ENCODE data around the gene ANXA3. TPM values are rescaled to one million over a fixed set of nuclear protein-coding genes. Genes with fewer than 3 reads are reported as not detected.

ANXA3 gene
- polyA plus RNA-seq, 1 of the 3 experiments (the other 2 are of a cell fraction), result 13.8 TPM

DNA sequence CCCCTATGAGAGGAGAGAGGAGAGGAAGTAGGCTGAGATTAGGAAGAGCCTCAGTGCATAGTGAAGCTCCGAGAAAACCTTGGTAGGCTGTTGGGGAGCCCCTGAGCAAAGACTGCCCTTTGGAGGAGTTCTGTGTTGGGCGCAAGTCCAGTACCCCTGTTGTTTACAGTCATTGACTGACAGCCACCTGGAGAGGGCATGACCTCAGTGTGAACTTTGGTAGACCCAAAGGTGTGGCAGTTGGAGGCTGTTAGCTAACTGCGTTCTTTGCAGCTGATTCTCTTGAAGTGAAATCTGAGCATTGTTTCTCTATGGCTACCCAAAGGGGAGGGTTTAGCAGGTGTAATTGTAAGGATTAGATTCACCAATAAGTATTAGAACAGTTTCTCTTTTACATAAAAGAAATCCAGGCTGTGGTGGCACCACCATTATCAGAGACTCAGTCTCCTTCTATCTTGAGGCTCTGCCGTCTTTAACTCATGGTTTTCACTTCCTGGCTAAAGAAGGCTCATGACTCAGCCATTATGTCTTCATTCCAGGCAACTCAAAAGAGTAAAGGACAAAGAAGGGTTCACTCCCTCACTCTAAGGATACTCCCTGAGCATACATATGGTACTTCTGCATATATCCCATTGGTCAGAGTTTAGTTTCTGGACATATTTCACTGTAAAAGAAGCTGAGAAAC is 33.4 kb downstream of the ANXA3 start:
- no peaks in the 10 kb centered on the region for H3K79me2 ChIP-seq (ENCODE audit: insufficient read depth)

DNA sequence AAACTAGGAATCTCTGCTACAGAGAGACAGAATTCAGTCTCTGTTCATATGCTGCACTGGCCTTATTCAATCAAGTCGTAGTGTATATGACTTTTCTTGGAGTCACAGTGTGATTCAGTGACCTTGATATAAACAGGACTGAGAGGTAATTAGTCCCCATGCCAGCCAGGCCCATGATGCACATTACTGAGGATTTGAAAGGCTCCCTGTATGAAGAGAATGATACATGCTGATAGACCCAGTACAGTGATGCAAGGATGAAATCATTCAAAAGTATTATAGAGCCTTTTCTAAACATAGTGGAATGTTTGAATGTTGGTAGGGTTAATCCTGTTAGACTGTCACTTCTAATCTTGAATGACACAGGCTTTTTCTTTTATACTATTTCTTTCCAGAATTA is 34.1 kb downstream of the ANXA3 start:
- ChIA-PET CTCF (no interaction called here), POLR2A (no interaction called here)
- H3K79me2 ChIP-seq (ENCODE audit: insufficient read depth), result no peaks in the 10 kb centered on the region
- WGBS (ENCODE audit: low lambda C conversion rate), result 0% methylated on average over 1 of the region's 1 CpG
- no peak overlapping the region for H3K4me3 ChIP-seq (ENCODE audit: low read depth in 2 of 2, low read length in 1 of 2)
- no peaks in the 10 kb centered on the region for H3K9me2 ChIP-seq
- H3K36me3 ChIP-seq (replicated peaks in 1 of 2; ENCODE audit: control insufficient read depth in 1 of 2, insufficient read depth in 2 of 2, low read length in 1 of 2), result peaks cover 0 to 4% of the 10 kb centered on the region in 2 experiments
- H4K20me1 ChIP-seq (ENCODE audit: insufficient read depth), result no peaks in the 10 kb centered on the region
- H3K27me3 ChIP-seq (ENCODE audit: insufficient read depth), result no peaks in the 10 kb centered on the region
- 0 out of 4 replicates have a peak, but pooled peaks cover 0 to 5% of the 10 kb centered on the region in 2 experiments for H3K4me1 ChIP-seq (ENCODE audit: control insufficient read depth in 1 of 2, insufficient read depth in 2 of 2, low read depth in 1 of 2, low read length in 1 of 2)
- H3K9ac ChIP-seq, result no peak overlapping the region
- H2AFZ ChIP-seq (ENCODE audit: low read depth), result no peak overlapping the region
- no peak overlapping the region for H3K4me2 ChIP-seq
- DNase-seq, result no peak
- H3K27ac ChIP-seq (ENCODE audit: low read depth in 2 of 2, low read length in 1 of 2), result no peak overlapping the region; a peak in 1 of 4 replicates
- H3F3A ChIP-seq (replicated peaks; ENCODE audit: insufficient read depth), result peaks cover 4% of the 10 kb centered on the region
- no peaks in the 10 kb centered on the region for H3K9me3 ChIP-seq
- TF ChIP-seq TEAD4 (IDR thresholded peaks at IDR 0.05; ENCODE audit: borderline replicate concordance, insufficient read depth), result no peak
- no peak for TF ChIP-seq MXI1 (IDR thresholded peaks at IDR 0.05; ENCODE audit: low read depth, low read length)
- TF ChIP-seq RFX5 (IDR thresholded peaks at IDR 0.05; ENCODE audit: low read length), result no peak
- no peak for TF ChIP-seq SIN3A (IDR thresholded peaks at IDR 0.05; ENCODE audit: borderline replicate concordance, low read depth, low read length)
- TF ChIP-seq, protein P1, sequence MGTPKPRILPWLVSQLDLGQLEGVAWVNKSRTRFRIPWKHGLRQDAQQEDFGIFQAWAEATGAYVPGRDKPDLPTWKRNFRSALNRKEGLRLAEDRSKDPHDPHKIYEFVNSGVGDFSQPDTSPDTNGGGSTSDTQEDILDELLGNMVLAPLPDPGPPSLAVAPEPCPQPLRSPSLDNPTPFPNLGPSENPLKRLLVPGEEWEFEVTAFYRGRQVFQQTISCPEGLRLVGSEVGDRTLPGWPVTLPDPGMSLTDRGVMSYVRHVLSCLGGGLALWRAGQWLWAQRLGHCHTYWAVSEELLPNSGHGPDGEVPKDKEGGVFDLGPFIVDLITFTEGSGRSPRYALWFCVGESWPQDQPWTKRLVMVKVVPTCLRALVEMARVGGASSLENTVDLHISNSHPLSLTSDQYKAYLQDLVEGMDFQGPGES (IDR thresholded peaks at IDR 0.05; ENCODE audit: low read depth, low read length), result no peak
- no peak for TF ChIP-seq FOSL2 (IDR thresholded peaks at IDR 0.05; ENCODE audit: borderline replicate concordance, low read depth)
- TF ChIP-seq MEF2A (IDR thresholded peaks at IDR 0.05; ENCODE audit: borderline replicate concordance, low read depth), result no peak
- no peak for TF ChIP-seq RXRA (IDR thresholded peaks at IDR 0.05; ENCODE audit: borderline replicate concordance, low read depth)
- no peak for TF ChIP-seq POLR2AphosphoS5 (IDR thresholded peaks at IDR 0.05; ENCODE audit: low read depth, low read length)
- no peak for TF ChIP-seq EZH2phosphoT487 (IDR thresholded peaks at IDR 0.05; ENCODE audit: borderline replicate concordance, low read depth)
- no peak for TF ChIP-seq RAD21 (IDR thresholded peaks at IDR 0.05; ENCODE audit: low read length)
- no peak for TF ChIP-seq EP300 (IDR thresholded peaks at IDR 0.05; ENCODE audit: borderline replicate concordance in 1 of 2, low read depth in 1 of 2, low read length in 1 of 2)
- TF ChIP-seq, protein P2, sequence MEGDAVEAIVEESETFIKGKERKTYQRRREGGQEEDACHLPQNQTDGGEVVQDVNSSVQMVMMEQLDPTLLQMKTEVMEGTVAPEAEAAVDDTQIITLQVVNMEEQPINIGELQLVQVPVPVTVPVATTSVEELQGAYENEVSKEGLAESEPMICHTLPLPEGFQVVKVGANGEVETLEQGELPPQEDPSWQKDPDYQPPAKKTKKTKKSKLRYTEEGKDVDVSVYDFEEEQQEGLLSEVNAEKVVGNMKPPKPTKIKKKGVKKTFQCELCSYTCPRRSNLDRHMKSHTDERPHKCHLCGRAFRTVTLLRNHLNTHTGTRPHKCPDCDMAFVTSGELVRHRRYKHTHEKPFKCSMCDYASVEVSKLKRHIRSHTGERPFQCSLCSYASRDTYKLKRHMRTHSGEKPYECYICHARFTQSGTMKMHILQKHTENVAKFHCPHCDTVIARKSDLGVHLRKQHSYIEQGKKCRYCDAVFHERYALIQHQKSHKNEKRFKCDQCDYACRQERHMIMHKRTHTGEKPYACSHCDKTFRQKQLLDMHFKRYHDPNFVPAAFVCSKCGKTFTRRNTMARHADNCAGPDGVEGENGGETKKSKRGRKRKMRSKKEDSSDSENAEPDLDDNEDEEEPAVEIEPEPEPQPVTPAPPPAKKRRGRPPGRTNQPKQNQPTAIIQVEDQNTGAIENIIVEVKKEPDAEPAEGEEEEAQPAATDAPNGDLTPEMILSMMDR (IDR thresholded peaks at IDR 0.05), result no peak
- no peak for TF ChIP-seq JUND (IDR thresholded peaks at IDR 0.05)
- no peak for TF ChIP-seq YY1 (IDR thresholded peaks at IDR 0.05; ENCODE audit: low read depth)
- TF ChIP-seq, protein P3, sequence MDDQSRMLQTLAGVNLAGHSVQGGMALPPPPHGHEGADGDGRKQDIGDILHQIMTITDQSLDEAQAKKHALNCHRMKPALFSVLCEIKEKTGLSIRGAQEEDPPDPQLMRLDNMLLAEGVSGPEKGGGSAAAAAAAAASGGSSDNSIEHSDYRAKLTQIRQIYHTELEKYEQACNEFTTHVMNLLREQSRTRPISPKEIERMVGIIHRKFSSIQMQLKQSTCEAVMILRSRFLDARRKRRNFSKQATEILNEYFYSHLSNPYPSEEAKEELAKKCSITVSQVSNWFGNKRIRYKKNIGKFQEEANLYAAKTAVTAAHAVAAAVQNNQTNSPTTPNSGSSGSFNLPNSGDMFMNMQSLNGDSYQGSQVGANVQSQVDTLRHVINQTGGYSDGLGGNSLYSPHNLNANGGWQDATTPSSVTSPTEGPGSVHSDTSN (IDR thresholded peaks at IDR 0.05), result no peak
- TF ChIP-seq FOXM1 (IDR thresholded peaks at IDR 0.05; ENCODE audit: low read depth), result no peak

More for the DNA sequence above, 33.4 kb downstream of the ANXA3 start:
- no peak for DNase-seq
- ChIA-PET POLR2A (no interaction called here), CTCF (interaction anchor here (1.0 kb wide), 1 partner anchor 279 kb away, joined by 3 read pairs; no protein-coding TSS in a partner anchor)
- WGBS (ENCODE audit: low lambda C conversion rate), result 92% methylated on average over 4 of the region's 4 CpGs
- peaks cover 4% of the 10 kb centered on the region for H3F3A ChIP-seq (replicated peaks; ENCODE audit: insufficient read depth)
- H3K4me2 ChIP-seq, result no peak overlapping the region
- no peak for TF ChIP-seq MEF2A (IDR thresholded peaks at IDR 0.05; ENCODE audit: borderline replicate concordance, low read depth)
- no peak for TF ChIP-seq EZH2phosphoT487 (IDR thresholded peaks at IDR 0.05; ENCODE audit: borderline replicate concordance, low read depth)
- TF ChIP-seq JUND (IDR thresholded peaks at IDR 0.05), result no peak
- TF ChIP-seq, protein P2 (IDR thresholded peaks at IDR 0.05), result no peak
- TF ChIP-seq CHD2 (IDR thresholded peaks at IDR 0.05; ENCODE audit: low read length, partially characterized antibody), result no peak
- TF ChIP-seq YY1 (IDR thresholded peaks at IDR 0.05; ENCODE audit: low read depth), result no peak
- no peak for TF ChIP-seq RCOR1 (IDR thresholded peaks at IDR 0.05; ENCODE audit: low read length)
- no peak for TF ChIP-seq NFIC (IDR thresholded peaks at IDR 0.05; ENCODE audit: borderline replicate concordance)
- H3K9me2 ChIP-seq, result no peaks in the 10 kb centered on the region
- peaks cover 0 to 4% of the 10 kb centered on the region in 2 experiments for H3K36me3 ChIP-seq (replicated peaks in 1 of 2; ENCODE audit: control insufficient read depth in 1 of 2, insufficient read depth in 2 of 2, low read length in 1 of 2)
- no peaks in the 10 kb centered on the region for H3K27me3 ChIP-seq (ENCODE audit: insufficient read depth)
- no peak overlapping the region for H3K9ac ChIP-seq
- H4K20me1 ChIP-seq (ENCODE audit: insufficient read depth), result no peaks in the 10 kb centered on the region
- no peak overlapping the region for H3K4me3 ChIP-seq (ENCODE audit: low read depth in 2 of 2, low read length in 1 of 2)
- no peak overlapping the region; a peak in 1 of 4 replicates for H3K27ac ChIP-seq (ENCODE audit: low read depth in 2 of 2, low read length in 1 of 2)
- H2AFZ ChIP-seq (ENCODE audit: low read depth), result no peak overlapping the region
- 0 out of 4 replicates have a peak, but pooled peaks cover 0 to 5% of the 10 kb centered on the region in 2 experiments for H3K4me1 ChIP-seq (ENCODE audit: control insufficient read depth in 1 of 2, insufficient read depth in 2 of 2, low read depth in 1 of 2, low read length in 1 of 2)
- no peaks in the 10 kb centered on the region for H3K9me3 ChIP-seq
